Fibroblast of villous mesenchyme (primary cell): ENCODE measurements around the gene APOBEC2. TPM values are rescaled to one million over a fixed set of nuclear protein-coding genes. Genes with fewer than 3 reads are reported as not detected.

ENCODE experiments used
- DNase-seq: peaks from one replicate; pipeline ENCODE4 v3.0.0-alpha.2; 2010; ENCODE audit warnings: low read depth
- H3K4me3 ChIP-seq: 2 replicates; pipeline ENCODE4 v1.5.1; 2011; ENCODE audit warnings: low read depth, mild to moderate bottlenecking, low read length
- total RNA-seq: library from RNA; depleted of rRNA; stranded (reverse); fragments of >200 nt; gene quantifications from 2 replicates; pipeline ENCODE4 v1.2.3, GENCODE V29; 2012
- TF ChIP-seq, protein P1 (sequence below): IDR thresholded peaks from 2 replicates; pipeline ENCODE4 v1.5.1; 2012; ENCODE audit warnings: low read depth, mild to moderate bottlenecking, low read length; ENCODE audit not compliant: insufficient read depth

The APOBEC2 gene
- total RNA-seq, 1 donor: not detected

- TF ChIP-seq, protein P1, sequence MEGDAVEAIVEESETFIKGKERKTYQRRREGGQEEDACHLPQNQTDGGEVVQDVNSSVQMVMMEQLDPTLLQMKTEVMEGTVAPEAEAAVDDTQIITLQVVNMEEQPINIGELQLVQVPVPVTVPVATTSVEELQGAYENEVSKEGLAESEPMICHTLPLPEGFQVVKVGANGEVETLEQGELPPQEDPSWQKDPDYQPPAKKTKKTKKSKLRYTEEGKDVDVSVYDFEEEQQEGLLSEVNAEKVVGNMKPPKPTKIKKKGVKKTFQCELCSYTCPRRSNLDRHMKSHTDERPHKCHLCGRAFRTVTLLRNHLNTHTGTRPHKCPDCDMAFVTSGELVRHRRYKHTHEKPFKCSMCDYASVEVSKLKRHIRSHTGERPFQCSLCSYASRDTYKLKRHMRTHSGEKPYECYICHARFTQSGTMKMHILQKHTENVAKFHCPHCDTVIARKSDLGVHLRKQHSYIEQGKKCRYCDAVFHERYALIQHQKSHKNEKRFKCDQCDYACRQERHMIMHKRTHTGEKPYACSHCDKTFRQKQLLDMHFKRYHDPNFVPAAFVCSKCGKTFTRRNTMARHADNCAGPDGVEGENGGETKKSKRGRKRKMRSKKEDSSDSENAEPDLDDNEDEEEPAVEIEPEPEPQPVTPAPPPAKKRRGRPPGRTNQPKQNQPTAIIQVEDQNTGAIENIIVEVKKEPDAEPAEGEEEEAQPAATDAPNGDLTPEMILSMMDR: peak; percentile 7
- no peak overlapping the region for H3K4me3 ChIP-seq
- peak; percentile 54 for DNase-seq
These were observed 44.6 kb downstream of the APOBEC2 start for GRCh38 chr6:41097467-41098090.

- H3K4me3 ChIP-seq: no peak overlapping the region
- TF ChIP-seq, protein P1: no peak
- DNase-seq: no peak
These were observed 45.4 kb downstream of the APOBEC2 start for GRCh38 chr6:41098366-41098765.

GRCh38 chr6:41100871-41101287 is 47.9 kb downstream of the APOBEC2 start:
- TF ChIP-seq, protein P1: no peak
- H3K4me3 ChIP-seq: no peak overlapping the region
- DNase-seq: no peak

DNA sequence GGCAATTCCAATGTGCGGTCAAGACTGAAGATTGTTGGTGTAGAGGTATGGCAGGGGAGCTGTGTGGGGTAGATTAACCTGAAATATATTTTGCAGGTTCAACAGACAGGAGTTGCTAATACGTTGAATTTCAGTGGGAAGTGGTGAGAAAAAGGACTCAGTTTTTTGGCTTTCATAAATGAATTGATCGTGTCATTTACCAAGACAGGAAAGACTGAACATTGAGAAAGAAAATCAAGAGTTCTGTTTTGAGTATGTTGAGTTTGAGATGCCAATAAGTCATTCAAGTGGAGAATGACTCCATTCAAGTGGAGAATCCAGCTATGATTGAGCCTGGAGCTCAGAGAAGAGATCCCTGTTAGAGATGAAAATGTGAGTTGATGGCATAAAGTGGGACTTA is 50.8 kb downstream of the APOBEC2 start:
- TF ChIP-seq, protein P1: no peak
- DNase-seq: no peak
- no peak overlapping the region for H3K4me3 ChIP-seq

DNA sequence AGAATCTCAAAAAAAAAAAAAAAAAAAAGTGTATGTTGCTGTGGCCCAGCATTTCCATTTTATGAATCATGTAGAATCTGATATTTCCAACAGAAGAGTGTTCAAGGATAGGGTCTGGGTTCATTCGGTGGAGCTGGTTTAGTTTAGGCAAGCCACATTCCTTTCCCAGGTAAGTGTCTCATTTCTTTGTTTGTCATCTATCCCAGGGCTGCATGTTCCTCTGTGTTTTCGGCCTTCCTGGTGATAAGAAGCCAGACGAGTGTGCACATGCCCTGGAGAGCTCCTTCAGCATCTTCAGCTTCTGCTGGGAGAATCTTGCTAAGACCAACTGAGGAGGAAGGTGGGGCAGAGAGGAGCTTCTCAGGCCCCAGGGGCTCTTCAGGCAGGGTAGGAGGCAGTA is 58.0 kb downstream of the APOBEC2 start:
- no peak for DNase-seq
- TF ChIP-seq, protein P1: no peak
- no peak overlapping the region for H3K4me3 ChIP-seq

Other genes with a start within 250 kb of the APOBEC2 start
- gene UNC5CL, start 14.0 kb upstream of the APOBEC2 start, total RNA-seq: under 0.01 TPM in 2 replicates
- not detected in 2 replicates for gene TSPO2, start 10.7 kb upstream of the APOBEC2 start, total RNA-seq
- gene OARD1, start 19.2 kb downstream of the APOBEC2 start, total RNA-seq: 3.2 and 4.7 TPM in 2 replicates
- 7.7 and 10.4 TPM in 2 replicates for gene NFYA, start 19.8 kb downstream of the APOBEC2 start, total RNA-seq
- not detected in 2 replicates for gene TREML1, start 101.1 kb downstream of the APOBEC2 start, total RNA-seq
- gene TREM2, start 109.9 kb downstream of the APOBEC2 start, total RNA-seq: not detected in 2 replicates
- gene TREML2, start 147.9 kb downstream of the APOBEC2 start, total RNA-seq: not detected in 2 replicates
- not detected in 2 replicates for gene TREML4, start 175.1 kb downstream of the APOBEC2 start, total RNA-seq
- gene TREM1, start 233.5 kb downstream of the APOBEC2 start, total RNA-seq: not detected in 2 replicates